Breast epithelium (tissue), 3 donors: ENCODE data around the gene SLC28A1.

Experiments
- POLR2A ChIP-seq: fragments of 450-650 bp; IDR thresholded peaks from one replicate; pipeline ENCODE4 v1.6.1; 2016; ENCODE audit warnings: antibody characterized with exemption, mild to moderate bottlenecking, moderate library complexity
- TF ChIP-seq, protein P1 (sequence below), 3 donors: fragments of 450-650 bp; IDR thresholded peaks; one replicate each; pipeline ENCODE4 v1.5.1; 2016 to 2017; ENCODE audit warnings: antibody characterized with exemption in 3 of 3, mild to moderate bottlenecking in 3 of 3, moderate library complexity in 3 of 3

DNA sequence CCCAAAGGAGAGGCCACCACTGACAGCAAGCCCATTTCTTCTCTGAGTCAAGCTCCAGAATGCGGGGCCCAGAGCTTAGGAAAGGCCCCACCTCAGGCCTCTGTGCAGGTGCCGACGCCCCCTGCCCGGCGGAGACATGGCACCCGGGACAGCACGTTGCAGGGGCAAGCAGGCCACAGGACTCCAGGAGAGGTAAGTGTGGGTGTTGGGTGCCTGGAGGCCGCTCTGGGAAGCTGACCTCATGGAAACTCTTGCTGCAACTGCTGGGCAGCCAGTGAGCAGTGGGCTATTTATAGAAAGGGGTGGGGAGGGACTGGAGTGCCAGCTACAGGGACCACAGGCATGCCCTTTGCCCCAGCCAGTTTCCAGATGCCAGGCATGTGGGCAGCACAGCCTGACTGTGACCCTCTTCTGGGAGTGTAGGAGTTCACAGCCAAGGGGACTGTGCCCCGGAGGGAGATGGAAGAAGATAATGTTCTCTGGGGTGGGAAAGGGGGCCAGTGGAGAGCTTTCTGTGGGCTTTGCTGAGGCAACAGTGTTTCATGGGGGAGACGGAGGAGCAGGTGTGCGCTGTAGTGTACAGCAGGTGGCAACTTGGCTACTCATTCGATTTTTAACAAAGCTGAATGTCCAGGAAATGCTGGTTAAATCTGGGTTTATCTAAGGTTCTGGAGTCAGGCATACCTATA lies 43.6 kb upstream of the SLC28A1 start:
- TF ChIP-seq, protein P1, sequence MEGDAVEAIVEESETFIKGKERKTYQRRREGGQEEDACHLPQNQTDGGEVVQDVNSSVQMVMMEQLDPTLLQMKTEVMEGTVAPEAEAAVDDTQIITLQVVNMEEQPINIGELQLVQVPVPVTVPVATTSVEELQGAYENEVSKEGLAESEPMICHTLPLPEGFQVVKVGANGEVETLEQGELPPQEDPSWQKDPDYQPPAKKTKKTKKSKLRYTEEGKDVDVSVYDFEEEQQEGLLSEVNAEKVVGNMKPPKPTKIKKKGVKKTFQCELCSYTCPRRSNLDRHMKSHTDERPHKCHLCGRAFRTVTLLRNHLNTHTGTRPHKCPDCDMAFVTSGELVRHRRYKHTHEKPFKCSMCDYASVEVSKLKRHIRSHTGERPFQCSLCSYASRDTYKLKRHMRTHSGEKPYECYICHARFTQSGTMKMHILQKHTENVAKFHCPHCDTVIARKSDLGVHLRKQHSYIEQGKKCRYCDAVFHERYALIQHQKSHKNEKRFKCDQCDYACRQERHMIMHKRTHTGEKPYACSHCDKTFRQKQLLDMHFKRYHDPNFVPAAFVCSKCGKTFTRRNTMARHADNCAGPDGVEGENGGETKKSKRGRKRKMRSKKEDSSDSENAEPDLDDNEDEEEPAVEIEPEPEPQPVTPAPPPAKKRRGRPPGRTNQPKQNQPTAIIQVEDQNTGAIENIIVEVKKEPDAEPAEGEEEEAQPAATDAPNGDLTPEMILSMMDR (IDR thresholded peaks at IDR 0.05) = no peak
- no peak for TF ChIP-seq POLR2A
